H1 (cell line): ENCODE data around the gene KCP. TPM values are rescaled to one million over a fixed set of nuclear protein-coding genes. Genes with fewer than 3 reads are reported as not detected.
A peak's percentile ranks its signal among the peaks of the same experiment; 100 is the strongest.

Experiments
- CTCF ChIA-PET: fragments of 300-600 bp; sonication (Branson Sonifier 250); formaldehyde crosslinking; loops from one replicate; lab custom pipeline; 2021; ENCODE audit not compliant: partially characterized antibody; lab: Charles Lee
- POLR2A ChIA-PET: fragments of 300-600 bp; sonication (Branson Sonifier 250); formaldehyde crosslinking; loops from one replicate; lab custom pipeline; 2021; ENCODE audit warnings: inconsistent platforms; ENCODE audit not compliant: partially characterized antibody; lab: Charles Lee
- DNase-seq, 2 experiments: peaks; one replicate each; pipeline versions ENCODE4 v3.0.0 to v3.0.0-alpha.2; 2010 to 2022; ENCODE audit warnings: low spot score in 2 of 2, low read depth in 1 of 2, mixed read lengths in 1 of 2
- FAIRE-seq: peaks from 2 replicates; lab custom pipeline; 2011; peaks lifted over from hg19 to GRCh38; lab: Jason Lieb, UNC
- H2AFZ ChIP-seq: 2 replicates; pipeline ENCODE4 v1.8.1; 2012; ENCODE audit warnings: low read length, inconsistent platforms
- H2AK5ac ChIP-seq: 2 replicates; pipeline ENCODE4 v1.6.1; 2013; ENCODE audit warnings: low read depth, low read length
- H2BK120ac ChIP-seq: replicated peaks from 2 replicates; pipeline ENCODE3; 2013; ENCODE audit warnings: low read depth, low read length, inconsistent platforms
- H2BK12ac ChIP-seq: 2 replicates; pipeline ENCODE4 v1.6.1; 2013; ENCODE audit warnings: low read depth, low read length
- H2BK15ac ChIP-seq: 2 replicates; pipeline ENCODE4 v1.6.1; 2013; ENCODE audit warnings: low read length
- H2BK20ac ChIP-seq: 2 replicates; pipeline ENCODE4 v1.6.1; 2013; ENCODE audit warnings: low read length
- H2BK5ac ChIP-seq: 2 replicates; pipeline ENCODE4 v1.6.1; 2013; ENCODE audit warnings: low read depth, low read length
- H3K14ac ChIP-seq: 2 replicates; pipeline ENCODE4 v1.6.1; 2013; ENCODE audit warnings: inconsistent platforms; ENCODE audit not compliant: insufficient read length
- H3K18ac ChIP-seq: 2 replicates; pipeline ENCODE4 v1.6.1; 2013; ENCODE audit warnings: low read length; ENCODE audit errors: extremely low read depth
- H3K23ac ChIP-seq: 2 replicates; pipeline ENCODE4 v1.6.1; 2013; ENCODE audit warnings: inconsistent platforms; ENCODE audit not compliant: insufficient read length
- H3K23me2 ChIP-seq: 2 replicates; pipeline ENCODE4 v1.6.1; 2013; ENCODE audit warnings: low read depth, low read length
- H3K27ac ChIP-seq: 2 replicates; pipeline ENCODE4 v1.6.1; 2011; ENCODE audit warnings: low read depth, low read length, inconsistent platforms
- H3K27me3 ChIP-seq, 4 experiments: replicated peaks in 1 of 4; 1 replicate in 1 of 4; 2 replicates in 3 of 4; pipeline versions ENCODE4 v1.6.1 to v1.8.1; 2011 to 2013; ENCODE audit warnings: low read length in 3 of 4, mild to moderate bottlenecking in 3 of 4, inconsistent platforms in 2 of 4, mixed read lengths in 2 of 4, moderate library complexity in 1 of 4; ENCODE audit not compliant: control insufficient read depth in 3 of 4, insufficient read depth in 3 of 4; ENCODE audit errors: extremely low read depth in 1 of 4
- H3K36me3 ChIP-seq, 4 experiments: 2 replicates each; pipeline versions ENCODE4 v1.6.1 to v1.8.1; 2011 to 2013; ENCODE audit warnings: mild to moderate bottlenecking in 4 of 4, low read length in 3 of 4, moderate library complexity in 2 of 4, control low read depth in 1 of 4, inconsistent platforms in 1 of 4; ENCODE audit not compliant: insufficient read depth in 4 of 4, control insufficient read depth in 2 of 4
- H3K4ac ChIP-seq: replicated peaks from 2 replicates; pipeline ENCODE3; 2013; ENCODE audit warnings: low read length, low read depth, mixed read lengths, inconsistent platforms; ENCODE audit not compliant: insufficient read length
- H3K4me1 ChIP-seq, 4 experiments: replicated peaks in 1 of 4; 1 replicate in 1 of 4; 2 replicates in 3 of 4; pipeline versions ENCODE4 v1.6.1 to v1.8.1; 2011 to 2013; ENCODE audit warnings: low read length in 3 of 4, inconsistent platforms in 2 of 4, mixed read lengths in 1 of 4; ENCODE audit not compliant: insufficient read depth in 4 of 4, control insufficient read depth in 3 of 4
- H3K4me2 ChIP-seq, 2 experiments: 2 replicates each; pipeline versions ENCODE4 v1.6.1 to v1.8.1; 2011 to 2013; ENCODE audit warnings: low read depth in 2 of 2, low read length in 2 of 2, control low read depth in 1 of 2, inconsistent platforms in 1 of 2, mild to moderate bottlenecking in 1 of 2; ENCODE audit not compliant: insufficient read depth in 1 of 2
- H3K4me3 ChIP-seq, 4 experiments: fragments of 200-600, 300-600 bp in 1 of 4; sonication (generic), shearing (Covaris generic), sonication (Bioruptor Twin) in 1 of 4; 2 replicates each; pipeline versions ENCODE4 v1.5.1 to v1.8.1; 2011 to 2016; ENCODE audit warnings: low read length in 4 of 4, low read depth in 3 of 4, control low read depth in 2 of 4, inconsistent platforms in 2 of 4, mild to moderate bottlenecking in 2 of 4, mixed read lengths in 1 of 4, moderate library complexity in 1 of 4; ENCODE audit not compliant: insufficient read depth in 2 of 4; ENCODE audit errors: extremely low read depth in 1 of 4
- H3K56ac ChIP-seq: replicated peaks from 2 replicates; pipeline ENCODE3; 2013; ENCODE audit warnings: low read depth, mild to moderate bottlenecking, mixed read lengths, low read length, inconsistent platforms; ENCODE audit not compliant: insufficient read length
- H3K79me1 ChIP-seq: 2 replicates; pipeline ENCODE4 v1.6.1; 2013; ENCODE audit warnings: low read depth, low read length, control low read depth
- H3K79me2 ChIP-seq, 2 experiments: 2 replicates each; pipeline versions ENCODE4 v1.6.1 to v1.8.1; 2012 to 2013; ENCODE audit warnings: low read length in 2 of 2, mild to moderate bottlenecking in 2 of 2, inconsistent platforms in 1 of 2; ENCODE audit not compliant: insufficient read depth in 2 of 2, control insufficient read depth in 1 of 2
- H3K9ac ChIP-seq, 4 experiments: replicated peaks in 1 of 4; 1 replicate in 1 of 4; 2 replicates in 3 of 4; pipeline versions ENCODE4 v1.6.1 to v1.8.1; 2011 to 2013; ENCODE audit warnings: low read depth in 3 of 4, low read length in 3 of 4, control low read depth in 2 of 4, mild to moderate bottlenecking in 2 of 4, moderate library complexity in 2 of 4, inconsistent platforms in 1 of 4; ENCODE audit errors: extremely low read depth in 1 of 4
- H3K9me3 ChIP-seq, 2 experiments: 2 replicates each; pipeline versions ENCODE4 v1.6.1 to v1.8.1; 2012 to 2013; ENCODE audit warnings: mild to moderate bottlenecking in 2 of 2, moderate library complexity in 2 of 2, control low read depth in 1 of 2, inconsistent platforms in 1 of 2, low read depth in 1 of 2, low read length in 1 of 2, mixed read lengths in 1 of 2; ENCODE audit not compliant: insufficient read depth in 2 of 2
- H4K20me1 ChIP-seq, 2 experiments: replicated peaks in 1 of 2; 2 replicates each; pipeline versions ENCODE3 to v1.8.1; 2011 to 2013; ENCODE audit warnings: inconsistent platforms in 2 of 2, low read length in 2 of 2, mild to moderate bottlenecking in 1 of 2; ENCODE audit not compliant: insufficient read depth in 2 of 2, control insufficient read depth in 1 of 2
- H4K5ac ChIP-seq: 2 replicates; pipeline ENCODE4 v1.6.1; 2013; ENCODE audit warnings: low read length, low read depth, mixed read lengths, inconsistent platforms; ENCODE audit not compliant: insufficient read length
- H4K8ac ChIP-seq: 2 replicates; pipeline ENCODE4 v1.8.0; 2013; ENCODE audit warnings: mild to moderate bottlenecking, moderate library complexity, low read length, inconsistent platforms; ENCODE audit not compliant: insufficient read depth; ENCODE audit errors: extremely low read depth
- H4K91ac ChIP-seq: replicated peaks from 2 replicates; pipeline ENCODE3; 2013; ENCODE audit warnings: low read length, mixed read lengths, inconsistent platforms; ENCODE audit not compliant: insufficient read length
- CBX8 ChIP-seq: fragments of 300-800, 300-1000 bp; sonication (generic); IDR thresholded peaks from 2 replicates; pipeline ENCODE4 v1.7.1; 2016; ENCODE audit warnings: low read depth, low read length, borderline replicate concordance
- HDAC2 ChIP-seq, 2 experiments: fragments of 300-600 bp in 1 of 2; sonication (generic) in 1 of 2; IDR thresholded peaks; 2 replicates each; pipeline ENCODE4 v1.6.1; 2011 to 2012; ENCODE audit warnings: low read depth in 2 of 2, low read length in 2 of 2, mild to moderate bottlenecking in 2 of 2, moderate library complexity in 2 of 2, borderline replicate concordance in 1 of 2, inconsistent platforms in 1 of 2
- JUND ChIP-seq: IDR thresholded peaks from 2 replicates; pipeline ENCODE4 v1.6.1; 2011; ENCODE audit warnings: mild to moderate bottlenecking, improper control_type of control experiment, low read length
- NRF1 ChIP-seq: IDR thresholded peaks from 2 replicates; pipeline ENCODE4 v1.6.1; 2011; ENCODE audit warnings: mild to moderate bottlenecking, low read depth, low read length, improper control_type of control experiment
- PHF8 ChIP-seq: fragments of 200-600 bp; sonication (generic); conservative IDR thresholded peaks from 2 replicates; pipeline ENCODE4 v1.7.1; 2012; ENCODE audit warnings: low read depth, mild to moderate bottlenecking, inconsistent platforms, low read length, moderate library complexity
- POLR2AphosphoS5 ChIP-seq: IDR thresholded peaks from 2 replicates; pipeline ENCODE4 v1.6.1; 2011; ENCODE audit warnings: low read depth, low read length
- RBBP5 ChIP-seq: IDR thresholded peaks from 2 replicates; pipeline ENCODE4 v1.7.1; 2012; ENCODE audit warnings: low read depth, mild to moderate bottlenecking, inconsistent platforms, low read length, moderate library complexity, borderline replicate concordance
- SIRT6 ChIP-seq: IDR thresholded peaks from one replicate; pipeline ENCODE4 v1.7.1; 2012; ENCODE audit warnings: low read length, inconsistent platforms
- WGBS, 2 experiments: shearing (Covaris generic) in 1 of 2; methylation state at CpG; one replicate each; pipeline versions ENCODE4 v1.1.6 to v1.1.7; 2013 to 2015; ENCODE audit warnings: low lambda C conversion rate in 2 of 2, mixed read lengths in 2 of 2, inconsistent platforms in 1 of 2, low coverage in 1 of 2, missing lambda C conversion rate in 1 of 2; ENCODE audit not compliant: insufficient replicate concordance in 2 of 2, insufficient coverage in 1 of 2, insufficient read length in 1 of 2; ENCODE audit errors: extremely low coverage in 1 of 2, missing lambda C conversion rate in 1 of 2; 5-methylcytosine and 5-hydroxymethylcytosine counted together
- polyA plus RNA-seq, 7 experiments: library from polyadenylated mRNA; depleted of rRNA in 3 of 7; stranded (reverse) in 5 of 7; unstranded in 2 of 7; fragments of >200 nt in 5 of 7; fragments of 200-250 nt in 2 of 7; gene quantifications; 1 replicate in 5 of 7; 2 replicates in 1 of 7; 4 replicates in 1 of 7; pipeline versions ENCODE4 v1.2.1 to v1.2.3, GENCODE V29; 2011 to 2013; ENCODE audit warnings: missing spikeins in 2 of 7, mixed read lengths in 2 of 7
- total RNA-seq: library from RNA; stranded (reverse); fragmentation: NEBNext Ultra II Directional; extraction: Animal tissue kit (Norgen Biotek cat#: 25700); gene quantifications from 2 replicates; pipeline ENCODE4 v1.2.1, GENCODE V29; 2021
- TF ChIP-seq, protein P1 (sequence below): IDR thresholded peaks from 2 replicates; pipeline ENCODE4 v1.6.1; 2011; ENCODE audit warnings: low read length, improper control_type of control experiment

The KCP gene
- total and polyA plus RNA-seq, 2 of the 8 experiments (the other 6 are each of a cell fraction or from before 2014, with no cell fraction given) = 1.3 to 2.0 TPM

DNA sequence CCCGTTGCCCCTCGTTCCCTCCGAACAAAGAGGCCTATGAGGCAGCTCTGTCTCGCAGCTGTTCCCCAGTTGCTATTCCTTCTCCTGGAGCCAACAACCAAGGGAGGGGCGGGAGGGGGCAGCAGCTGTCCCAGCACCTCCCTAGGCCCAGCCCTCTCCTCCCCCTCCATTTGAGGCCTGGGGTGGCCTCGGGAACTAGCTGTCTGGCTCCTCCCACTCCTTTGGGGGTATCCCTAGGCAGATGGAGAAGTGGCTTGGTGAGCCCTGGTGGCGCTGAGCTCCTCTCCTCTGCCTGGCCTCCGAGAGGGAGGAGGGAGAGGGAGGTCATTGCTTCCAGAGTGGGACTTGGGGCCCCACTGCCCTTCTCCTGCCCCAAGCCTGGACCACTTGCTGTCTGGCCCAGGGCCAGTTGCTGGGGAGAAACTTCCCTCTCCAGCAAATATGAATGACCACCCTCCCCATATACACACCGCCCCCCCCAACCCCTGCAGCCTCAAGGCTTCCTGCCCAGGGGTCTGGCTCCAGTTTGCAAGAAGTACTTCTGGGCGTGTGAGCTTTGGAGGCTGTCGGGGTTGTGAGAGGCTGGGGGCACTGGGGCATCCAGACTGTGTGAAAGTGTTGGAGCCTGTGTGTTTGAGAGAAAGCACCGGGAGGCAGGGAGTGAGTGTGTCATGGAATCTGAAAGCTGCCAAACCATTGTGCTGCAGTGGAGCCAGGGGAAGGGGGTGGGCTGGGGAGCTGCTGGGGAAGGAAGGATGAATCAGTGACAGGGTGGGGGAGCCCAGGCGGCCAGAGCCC lies 77.2 kb downstream of the KCP start:
- Histone ChIP-seq H3K4me1 (peaks cover 3 to 42% (median 30%) of the 10 kb centered on the region in 4 experiments), H3K36me3 (no peaks in the 10 kb centered on the region), H2AFZ (no peak overlapping the region), H4K8ac (no peak overlapping the region; the same call in 1 of the 2 replicates), H4K20me1 (no peaks in the 10 kb centered on the region), H3K9me3 (no peaks in the 10 kb centered on the region), H4K5ac (no peak overlapping the region), H2AK5ac (no peak overlapping the region), H3K4me2 (peak overlapping the region; percentile 99 to 100), H3K4ac (peak overlapping the region; percentile 75), H3K56ac (no peak overlapping the region), H3K4me3 (peak overlapping the region; percentile 17 to 66 (median 48); a peak in 6 of 8 replicates), H2BK12ac (peak overlapping the region; percentile 71; the same call in 1 of the 2 replicates), H3K23ac (no peak overlapping the region), H3K27ac (no peak overlapping the region), H3K79me2 (no peaks in the 10 kb centered on the region), H2BK20ac (no peak overlapping the region), H4K91ac (peak overlapping the region; percentile 63), H2BK15ac (peak overlapping the region; percentile 81; the same call in 1 of the 2 replicates), H2BK5ac (peak overlapping the region; percentile 71; the same call in 1 of the 2 replicates), H2BK120ac (no peak overlapping the region), H3K23me2 (peaks cover 24% of the 10 kb centered on the region), H3K14ac (no peak overlapping the region), H3K27me3 (peaks cover 8 to 27% (median 27%) of the 10 kb centered on the region in 4 experiments; a peak in 6 of 7 replicates), H3K79me1 (no peaks in the 10 kb centered on the region), H3K18ac (peak overlapping the region; percentile 86), H3K9ac (no peak overlapping the region)
- CTCF ChIA-PET = interaction anchor here (0.6 to 7.6 kb wide), 16 partner anchors 10 to 969 kb away, joined by 3 to 71 read pairs (median 6); partner anchors contain the start of gene ATP6V1F
- FAIRE-seq (no peak), DNase-seq (peak in 1 of 2 experiments; percentile 66)
- 13% methylated on average over 12 of the region's 13 CpGs; no CpG with 5 or more reads in 1 of the 2 experiments for WGBS, 2 experiments
- POLR2A ChIA-PET = interaction anchor here (0.6 to 5.7 kb wide), 12 partner anchors 7 to 134 kb away, joined by 3 to 31 read pairs (median 4); partner anchors contain the start of genes ATP6V1F and KCP
- TF ChIP-seq SIRT6 = no peak
- TF ChIP-seq CBX8 = no peak
- TF ChIP-seq, protein P1, sequence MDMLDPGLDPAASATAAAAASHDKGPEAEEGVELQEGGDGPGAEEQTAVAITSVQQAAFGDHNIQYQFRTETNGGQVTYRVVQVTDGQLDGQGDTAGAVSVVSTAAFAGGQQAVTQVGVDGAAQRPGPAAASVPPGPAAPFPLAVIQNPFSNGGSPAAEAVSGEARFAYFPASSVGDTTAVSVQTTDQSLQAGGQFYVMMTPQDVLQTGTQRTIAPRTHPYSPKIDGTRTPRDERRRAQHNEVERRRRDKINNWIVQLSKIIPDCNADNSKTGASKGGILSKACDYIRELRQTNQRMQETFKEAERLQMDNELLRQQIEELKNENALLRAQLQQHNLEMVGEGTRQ = no peak
- TF ChIP-seq JUND = no peak
- no peak for TF ChIP-seq NRF1
- TF ChIP-seq POLR2AphosphoS5 = no peak
- no peak for TF ChIP-seq RBBP5
- TF ChIP-seq HDAC2 (IDR thresholded peaks at IDR 0.05; ENCODE audit: borderline replicate concordance in 1 of 2, low read depth in 2 of 2, low read length in 2 of 2) = no peak
- TF ChIP-seq PHF8 = no peak
